Thymus (tissue), 11 donors: ENCODE results near the gene SF3A2. TPM values are rescaled to one million over a fixed set of nuclear protein-coding genes. Genes with fewer than 3 reads are reported as not detected.
"Not testable (repeated sequence)": the region's sequence is repeated elsewhere in the genome, so short reads cannot be mapped to it uniquely, and the experiment has no call there.

Source experiments
- DNase-seq, 9 donors: peaks; one replicate each; pipeline ENCODE4 v3.0.0-alpha.2; 2013; ENCODE audit warnings: low spot score in 9 of 9, low read depth in 6 of 9, missing footprints in 1 of 9
- H3K27ac ChIP-seq, 2 donors: one replicate each; pipeline ENCODE4 v1.5.1; 2013; ENCODE audit warnings: control low read depth in 1 of 2, low read depth in 1 of 2, low read length in 1 of 2, mild to moderate bottlenecking in 1 of 2, moderate library complexity in 1 of 2
- H3K27me3 ChIP-seq, 2 donors: one replicate each; pipeline ENCODE4 v1.5.1; 2013; ENCODE audit warnings: low read length in 1 of 2; ENCODE audit not compliant: control insufficient read depth in 2 of 2, insufficient read depth in 1 of 2
- H3K36me3 ChIP-seq, 2 donors: one replicate each; pipeline ENCODE4 v1.5.1; 2013; ENCODE audit warnings: low read length in 1 of 2, mild to moderate bottlenecking in 1 of 2, moderate library complexity in 1 of 2; ENCODE audit not compliant: control insufficient read depth in 2 of 2, insufficient read depth in 2 of 2
- H3K4me1 ChIP-seq, 2 donors: one replicate each; pipeline ENCODE4 v1.5.1; 2013; ENCODE audit warnings: low read length in 2 of 2; ENCODE audit not compliant: control insufficient read depth in 2 of 2, insufficient read depth in 2 of 2
- H3K4me3 ChIP-seq, 2 donors: one replicate each; pipeline ENCODE4 v1.5.1; 2013; ENCODE audit warnings: low read length in 2 of 2, control low read depth in 1 of 2, mild to moderate bottlenecking in 1 of 2
- H3K9me3 ChIP-seq, 2 donors: one replicate each; pipeline ENCODE4 v1.5.1; 2013; ENCODE audit warnings: low read length in 1 of 2, mild to moderate bottlenecking in 1 of 2; ENCODE audit not compliant: control insufficient read depth in 2 of 2, insufficient read depth in 1 of 2
- WGBS: extraction: QIAGEN DNeasy Blood & Tissue Kit; methylation state at CpG from one replicate; pipeline ENCODE4 v1.1.7; 2013; 5-methylcytosine and 5-hydroxymethylcytosine counted together
- polyA plus RNA-seq: library from polyadenylated mRNA; stranded (reverse); fragments of 200-250 nt; gene quantifications from one replicate; pipeline ENCODE4 v1.2.3, GENCODE V29; 2013
- total RNA-seq: library from RNA; stranded (reverse); fragments of 120-200 nt; gene quantifications from one replicate; pipeline ENCODE4 v1.2.4, GENCODE V29; 2013
- donor health status: healthy.

The SF3A2 gene
- total and polyA plus RNA-seq, 2 donors: 18.7 to 51.1 TPM

- Histone ChIP-seq H3K4me3 (no peak overlapping the region), H3K27me3 (peaks cover 15 to 28% of the 10 kb centered on the region in 2 donors), H3K9me3 (peaks cover 0 to 4% of the 10 kb centered on the region in 2 donors), H3K27ac (no peak overlapping the region), H3K36me3 (peaks cover 22% of the 10 kb centered on the region in 2 donors), H3K4me1 (peaks cover 4 to 21% of the 10 kb centered on the region in 2 donors)
- no peak for DNase-seq
- WGBS: 98% methylated on average over 33 of the region's 33 CpGs
Measured at GRCh38 chr19:2278459-2279158, 42.0 kb downstream of the SF3A2 start.

DNA sequence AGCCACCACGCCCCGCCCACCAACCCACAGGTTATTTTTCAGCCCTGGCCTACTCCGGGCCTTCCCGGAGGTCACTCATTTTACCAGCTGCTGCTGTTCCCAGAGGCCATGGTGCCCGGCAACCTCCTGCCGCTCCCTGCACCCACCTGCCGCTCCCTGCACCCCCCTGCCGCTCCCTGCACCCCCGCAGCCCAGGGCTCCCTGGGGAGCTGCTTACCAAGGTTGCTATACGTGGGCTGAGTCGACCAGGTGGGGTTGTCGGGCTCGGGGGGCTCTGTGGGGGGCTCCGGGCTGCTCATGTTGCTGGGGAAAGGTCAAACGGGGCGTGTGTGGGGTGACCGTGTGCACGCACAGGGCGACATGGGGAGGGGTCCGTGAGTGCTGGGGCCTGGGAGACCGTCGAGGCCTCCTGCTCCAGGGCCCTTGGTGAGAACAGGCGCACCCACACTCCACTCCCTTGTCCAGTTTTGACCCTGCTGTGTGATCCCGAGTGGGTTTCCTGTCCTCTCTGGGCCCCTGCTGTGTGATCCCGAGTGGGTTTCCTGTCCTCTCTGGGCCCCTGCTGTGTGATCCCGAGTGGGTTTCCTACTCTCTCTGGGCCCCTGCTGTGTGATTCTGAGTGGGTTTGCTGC lies 44.1 kb downstream of the SF3A2 start:
- no peak for DNase-seq
- Histone ChIP-seq H3K27me3 (peaks cover 15 to 38% of the 10 kb centered on the region in 2 donors), H3K4me1 (peaks cover 0 to 11% of the 10 kb centered on the region in 2 donors), H3K4me3 (no peak overlapping the region), H3K27ac (no peak overlapping the region), H3K9me3 (no peaks in the 10 kb centered on the region), H3K36me3 (peaks cover 7 to 12% of the 10 kb centered on the region in 2 donors)
- WGBS: 89% methylated on average over 26 of the region's 26 CpGs

DNA sequence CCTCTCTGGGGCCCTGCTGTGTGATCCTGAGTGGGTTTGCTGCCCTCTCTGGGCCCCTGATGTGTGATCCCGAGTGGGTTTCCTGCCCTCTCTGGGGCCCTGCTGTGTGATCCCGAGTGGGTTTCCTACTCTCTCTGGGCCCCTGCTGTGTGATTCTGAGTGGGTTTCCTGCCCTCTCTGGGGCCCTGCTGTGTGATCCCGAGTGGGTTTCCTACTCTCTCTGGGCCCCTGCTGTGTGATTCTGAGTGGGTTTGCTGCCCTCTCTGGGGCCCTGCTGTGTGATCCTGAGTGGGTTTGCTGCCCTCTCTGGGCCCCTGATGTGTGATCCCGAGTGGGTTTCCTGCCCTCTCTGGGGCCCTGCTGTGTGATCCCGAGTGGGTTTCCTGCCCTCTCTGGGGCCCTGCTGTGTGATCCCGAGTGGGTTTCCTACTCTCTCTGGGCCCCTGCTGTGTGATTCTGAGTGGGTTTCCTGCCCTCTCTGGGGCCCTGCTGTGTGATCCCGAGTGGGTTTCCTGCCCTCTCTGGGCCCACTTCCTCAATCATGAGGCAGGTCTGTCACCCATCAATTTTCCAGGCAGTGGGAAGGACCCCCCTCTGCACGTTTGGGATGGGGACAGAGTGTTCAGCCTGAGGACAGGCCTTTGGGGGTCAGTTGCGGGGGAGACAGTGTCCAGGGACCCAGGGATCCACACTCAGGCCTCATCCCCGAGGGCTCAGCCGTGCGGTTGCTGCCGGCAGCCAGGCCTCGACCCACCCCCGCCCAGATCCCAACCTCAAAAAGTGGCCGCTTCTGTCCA lies 44.8 kb downstream of the SF3A2 start:
- 13% methylated on average over 16 of the region's 16 CpGs for WGBS
- not testable (repeated sequence) for H3K36me3 ChIP-seq, H3K27ac ChIP-seq, DNase-seq, H3K9me3 ChIP-seq, H3K4me3 ChIP-seq
- Histone ChIP-seq H3K4me1 (peaks cover 0 to 11% of the 10 kb centered on the region in 2 donors), H3K27me3 (peaks cover 15 to 45% of the 10 kb centered on the region in 2 donors)

DNA sequence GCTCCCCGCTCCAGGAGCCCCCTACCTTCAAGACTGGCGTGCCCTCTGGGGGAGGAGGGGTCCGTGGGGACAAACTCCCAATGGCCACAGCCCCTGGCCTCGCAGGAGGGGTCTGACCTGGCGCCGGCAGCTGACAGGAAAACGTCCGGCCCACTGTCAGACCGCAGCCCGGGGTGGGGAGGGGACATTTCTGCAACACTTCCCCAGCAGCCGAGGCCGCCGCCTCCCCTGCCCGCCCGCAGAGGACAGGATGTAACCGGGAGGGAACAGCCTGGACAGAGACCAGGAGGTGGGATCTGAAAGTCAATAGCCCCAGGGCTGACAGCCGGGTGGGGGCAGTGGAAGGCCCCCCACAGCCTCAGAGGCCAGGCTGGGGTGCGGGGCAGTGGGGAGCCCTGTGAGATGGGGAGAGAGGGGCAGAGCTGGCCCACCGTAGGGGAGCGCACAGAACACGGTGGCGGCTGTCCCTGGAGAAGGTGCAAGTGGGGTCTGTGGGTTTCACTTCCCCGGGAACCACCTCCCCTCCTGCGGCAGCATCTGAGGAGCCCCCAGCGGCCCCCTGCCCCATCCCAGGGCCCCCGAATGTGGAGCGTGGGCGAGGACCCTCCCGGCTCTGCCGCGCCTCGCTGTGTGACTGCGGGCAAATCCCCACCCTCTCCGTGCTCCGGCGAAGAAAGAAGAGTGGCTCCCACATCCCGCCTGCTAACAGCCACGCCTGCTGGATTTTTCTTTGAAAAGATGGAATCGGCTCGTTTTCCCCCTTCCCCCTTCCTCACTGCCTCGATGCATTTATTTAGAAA lies 45.6 kb downstream of the SF3A2 start, which contains the start of gene PEAK3:
TSS of gene PEAK3 (minus strand) at position 114 of the 800 bp plus-strand sequence. CDS start 1,244 bp downstream, outside the sequence.
- Histone ChIP-seq H3K27ac (no peak within 1 kb of the TSS), H3K4me3 (no peak within 1 kb of the TSS), H3K36me3 (peaks cover 0 to 2% of the 10 kb centered on the region in 2 donors), H3K9me3 (peaks cover 0 to 2% of the 10 kb centered on the region in 2 donors), H3K4me1 (peaks cover 0 to 11% of the 10 kb centered on the region in 2 donors), H3K27me3 (peaks cover 15 to 53% of the 10 kb centered on the region in 2 donors)
- 12% methylated on average over 41 of the region's 41 CpGs for WGBS
- DNase-seq: no peak

DNA sequence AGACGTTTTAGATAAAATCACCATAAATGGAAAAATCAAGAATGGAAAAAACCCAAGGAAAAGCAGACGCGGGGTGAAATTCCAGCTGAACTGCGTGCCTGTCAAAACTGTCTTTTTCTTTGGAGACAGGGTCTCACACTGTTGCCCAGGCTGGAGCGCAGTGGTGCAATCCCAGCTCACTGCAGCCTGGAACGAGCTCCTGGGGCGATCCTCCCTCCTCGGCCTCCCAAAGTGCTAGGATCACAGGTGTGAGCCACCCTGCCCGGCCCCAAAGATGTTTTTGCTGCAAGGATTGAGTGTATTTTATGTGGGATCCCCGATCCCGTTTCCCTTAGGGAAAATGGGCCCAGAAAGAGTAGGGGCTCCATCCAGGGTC lies 46.2 kb downstream of the SF3A2 start:
- Histone ChIP-seq H3K27me3 (peaks cover 19 to 59% of the 10 kb centered on the region in 2 donors), H3K4me3 (no peak overlapping the region), H3K36me3 (no peaks in the 10 kb centered on the region), H3K9me3 (peaks cover 0 to 2% of the 10 kb centered on the region in 2 donors), H3K4me1 (peaks cover 0 to 11% of the 10 kb centered on the region in 2 donors), H3K27ac (no peak overlapping the region)
- no peak for DNase-seq
- 91% methylated on average over 11 of the region's 11 CpGs for WGBS

GRCh38 chr19:2283835-2284507 lies 47.3 kb downstream of the SF3A2 start:
- no peak overlapping the region for H3K4me3 ChIP-seq
- WGBS: 97% methylated on average over 8 of the region's 8 CpGs
- H3K36me3 ChIP-seq: no peaks in the 10 kb centered on the region
- peaks cover 26 to 70% of the 10 kb centered on the region in 2 donors for H3K27me3 ChIP-seq
- H3K27ac ChIP-seq: no peak overlapping the region
- peaks cover 0 to 12% of the 10 kb centered on the region in 2 donors for H3K4me1 ChIP-seq
- H3K9me3 ChIP-seq: peaks cover 0 to 2% of the 10 kb centered on the region in 2 donors
- DNase-seq: no peak

- peaks cover 48 to 88% of the 10 kb centered on the region in 2 donors for H3K27me3 ChIP-seq
- no peak overlapping the region for H3K27ac ChIP-seq
- no peak for DNase-seq
- H3K9me3 ChIP-seq: peaks cover 0 to 5% of the 10 kb centered on the region in 2 donors
- peaks cover 14 to 31% of the 10 kb centered on the region in 2 donors for H3K4me1 ChIP-seq
- no peak overlapping the region for H3K4me3 ChIP-seq
- no peaks in the 10 kb centered on the region for H3K36me3 ChIP-seq
- 96% methylated on average over 20 of the region's 20 CpGs for WGBS
Measured at GRCh38 chr19:2286402-2287140, 49.9 kb downstream of the SF3A2 start.
